ENCODE data around the gene TEX264. TPM values are rescaled to one million over a fixed set of nuclear protein-coding genes. Genes with fewer than 3 reads are reported as not detected.

TEX264 gene
- polyA plus RNA-seq, 3 donors: 58.3 to 108 (median 80.8) TPM

- no peak within 1 kb of the TSS for H2AFZ ChIP-seq (ENCODE audit: insufficient read depth, low read depth, low read length, poor library complexity, severe bottlenecking)
- H3K9me3 ChIP-seq (replicated peaks in 1 of 2; ENCODE audit: control insufficient read depth in 1 of 2, insufficient read depth in 1 of 2, low read length in 2 of 2): no peaks in the 10 kb centered on the region
- Mint-ChIP-seq H3K36me3 (peaks cover 32 to 42% of the 10 kb centered on the region in 2 donors), H3K27ac (peak within 1 kb of the TSS in 2 of 7 donors; percentile 3 to 47), H3K9me3 (peaks cover 0 to 7% (median 0%) of the 10 kb centered on the region in 7 donors), H3K27me3 (ENCODE audit: low read depth in 3 of 3) (peaks cover 8 to 18% (median 12%) of the 10 kb centered on the region in 3 donors), H3K4me1 (no peaks in the 10 kb centered on the region), H3K4me3 (peak within 1 kb of the TSS in 1 of 2 donors; percentile 77)
- no peak for DNase-seq
- no peak within 1 kb of the TSS for H3K4me3 ChIP-seq (replicated peaks in 1 of 3; ENCODE audit: low read depth in 2 of 3, low read length in 3 of 3)
- H3K79me2 ChIP-seq (ENCODE audit: insufficient read depth, low read length): no peaks in the 10 kb centered on the region
- no peak within 1 kb of the TSS for H3K9ac ChIP-seq (ENCODE audit: insufficient read depth, low read length, poor library complexity, severe bottlenecking)
- H3K36me3 ChIP-seq (replicated peaks in 1 of 2; ENCODE audit: control insufficient read depth in 1 of 2, insufficient read depth in 2 of 2, low read length in 2 of 2): peaks cover 36 to 41% of the 10 kb centered on the region in 2 donors
- peaks cover 23% of the 10 kb centered on the region for H4K20me1 ChIP-seq (ENCODE audit: insufficient read depth, low read length)
- WGBS (ENCODE audit: insufficient coverage): 21% methylated on average over 40 of the region's 69 CpGs
- intact Hi-C loops (cut with micrococcal nuclease): no loop called here
- no peak within 1 kb of the TSS for H3K27ac ChIP-seq (ENCODE audit: low read depth in 1 of 2, low read length in 2 of 2)
- peaks cover 0 to 8% of the 10 kb centered on the region in 2 donors for H3K27me3 ChIP-seq (ENCODE audit: control insufficient read depth in 2 of 2, insufficient read depth in 2 of 2, low read length in 2 of 2)
- H3K4me2 ChIP-seq (replicated peaks; ENCODE audit: extremely low read depth, low read length, poor library complexity, severe bottlenecking): no peak within 1 kb of the TSS
- no peak for TF ChIP-seq CTCF (IDR thresholded peaks at IDR 0.05)
- no peaks in the 10 kb centered on the region for H3K4me1 ChIP-seq (ENCODE audit: control insufficient read depth in 1 of 2, insufficient read depth in 2 of 2, low read length in 2 of 2)
These were observed 36.0 kb downstream of the TEX264 start, which contains the start of gene GRM2 for GRCh38 chr3:51706788-51707731. Gene GRM2 (plus strand): TSS chr3:51707068. CDS start chr3:51708984, 1,916 bp downstream.

- Histone ChIP-seq H3K79me2 (ENCODE audit: insufficient read depth, low read length) (no peaks in the 10 kb centered on the region), H4K20me1 (ENCODE audit: insufficient read depth, low read length) (peaks cover 23% of the 10 kb centered on the region), H3K9me3 (replicated peaks in 1 of 2; ENCODE audit: control insufficient read depth in 1 of 2, insufficient read depth in 1 of 2, low read length in 2 of 2) (no peaks in the 10 kb centered on the region), H3K4me1 (ENCODE audit: control insufficient read depth in 1 of 2, insufficient read depth in 2 of 2, low read length in 2 of 2) (no peaks in the 10 kb centered on the region), H3K27ac (ENCODE audit: low read depth in 1 of 2, low read length in 2 of 2) (no peak overlapping the region), H3K4me3 (replicated peaks in 1 of 3; ENCODE audit: low read depth in 2 of 3, low read length in 3 of 3) (no peak overlapping the region), H3K27me3 (ENCODE audit: control insufficient read depth in 2 of 2, insufficient read depth in 2 of 2, low read length in 2 of 2) (peaks cover 0 to 8% of the 10 kb centered on the region in 2 donors), H2AFZ (ENCODE audit: insufficient read depth, low read depth, low read length, poor library complexity, severe bottlenecking) (no peak overlapping the region), H3K36me3 (replicated peaks in 1 of 2; ENCODE audit: control insufficient read depth in 1 of 2, insufficient read depth in 2 of 2, low read length in 2 of 2) (peaks cover 23 to 28% of the 10 kb centered on the region in 2 donors), H3K4me2 (replicated peaks; ENCODE audit: extremely low read depth, low read length, poor library complexity, severe bottlenecking) (no peak overlapping the region), H3K9ac (ENCODE audit: insufficient read depth, low read length, poor library complexity, severe bottlenecking) (no peak overlapping the region)
- no peak overlapping the region for H3K27ac Mint-ChIP-seq
- no peaks in the 10 kb centered on the region for H3K4me1 Mint-ChIP-seq
- no peak overlapping the region for H3K4me3 Mint-ChIP-seq
- 63% methylated on average over 2 of the region's 3 CpGs for WGBS (ENCODE audit: insufficient coverage)
- peaks cover 23 to 30% of the 10 kb centered on the region in 2 donors for H3K36me3 Mint-ChIP-seq
- peaks cover 0 to 7% (median 0%) of the 10 kb centered on the region in 7 donors for H3K9me3 Mint-ChIP-seq
- no peak for DNase-seq
- no peak for TF ChIP-seq CTCF (IDR thresholded peaks at IDR 0.05)
- H3K27me3 Mint-ChIP-seq (ENCODE audit: low read depth in 3 of 3): peaks cover 8 to 18% (median 12%) of the 10 kb centered on the region in 3 donors
- intact Hi-C loops (cut with micrococcal nuclease): no loop called here
These were observed 37.3 kb downstream of the TEX264 start for GRCh38 chr3:51708216-51708845.
